Chondrocyte (in vitro differentiated cells): ENCODE data around the gene WEE2. TPM values are rescaled to one million over a fixed set of nuclear protein-coding genes. Genes with fewer than 3 reads are reported as not detected.
"Not testable (repeated sequence)": the region's sequence is repeated elsewhere in the genome, so short reads cannot be mapped to it uniquely, and the experiment has no call there.

ENCODE experiments used
- DNase-seq: peaks from one replicate; pipeline ENCODE4 v3.0.0; 2021; ENCODE audit warnings: mixed read lengths, low spot score
- H3K27ac Mint-ChIP-seq: one replicate; pipeline ENCODE4 v1.8.0; 2021; ENCODE audit warnings: mild to moderate bottlenecking, moderate library complexity, mixed read lengths; ENCODE audit not compliant: unreplicated experiment
- H3K27me3 Mint-ChIP-seq: 2 replicates; pipeline ENCODE4 v1.8.0; 2021; ENCODE audit warnings: low read depth, mixed read lengths
- H3K36me3 Mint-ChIP-seq: 2 replicates; pipeline ENCODE4 v1.8.0; 2021; ENCODE audit warnings: low read depth, mixed read lengths
- H3K4me1 Mint-ChIP-seq: 2 replicates; pipeline ENCODE4 v1.8.0; 2021; ENCODE audit warnings: low read depth, mild to moderate bottlenecking, mixed read lengths
- H3K4me3 Mint-ChIP-seq: one replicate; pipeline ENCODE4 v1.8.0; 2021; ENCODE audit warnings: mild to moderate bottlenecking, moderate library complexity, mixed read lengths; ENCODE audit not compliant: unreplicated experiment
- H3K9me3 Mint-ChIP-seq: 2 replicates; pipeline ENCODE4 v1.8.0; 2021; ENCODE audit warnings: low read depth, mixed read lengths
- CTCF ChIP-seq: fragments of 200-600 bp; sonication (generic); IDR thresholded peaks from 2 replicates; pipeline ENCODE4 v1.5.0; 2021; ENCODE audit warnings: antibody characterized with exemption, mild to moderate bottlenecking, moderate library complexity
- total RNA-seq: library from RNA; stranded (reverse); gene quantifications from 3 replicates; pipeline ENCODE4 v1.2.1, GENCODE V29; 2021

Gene WEE2
- total RNA-seq, 1 donor from 2014 or later = not detected

DNA sequence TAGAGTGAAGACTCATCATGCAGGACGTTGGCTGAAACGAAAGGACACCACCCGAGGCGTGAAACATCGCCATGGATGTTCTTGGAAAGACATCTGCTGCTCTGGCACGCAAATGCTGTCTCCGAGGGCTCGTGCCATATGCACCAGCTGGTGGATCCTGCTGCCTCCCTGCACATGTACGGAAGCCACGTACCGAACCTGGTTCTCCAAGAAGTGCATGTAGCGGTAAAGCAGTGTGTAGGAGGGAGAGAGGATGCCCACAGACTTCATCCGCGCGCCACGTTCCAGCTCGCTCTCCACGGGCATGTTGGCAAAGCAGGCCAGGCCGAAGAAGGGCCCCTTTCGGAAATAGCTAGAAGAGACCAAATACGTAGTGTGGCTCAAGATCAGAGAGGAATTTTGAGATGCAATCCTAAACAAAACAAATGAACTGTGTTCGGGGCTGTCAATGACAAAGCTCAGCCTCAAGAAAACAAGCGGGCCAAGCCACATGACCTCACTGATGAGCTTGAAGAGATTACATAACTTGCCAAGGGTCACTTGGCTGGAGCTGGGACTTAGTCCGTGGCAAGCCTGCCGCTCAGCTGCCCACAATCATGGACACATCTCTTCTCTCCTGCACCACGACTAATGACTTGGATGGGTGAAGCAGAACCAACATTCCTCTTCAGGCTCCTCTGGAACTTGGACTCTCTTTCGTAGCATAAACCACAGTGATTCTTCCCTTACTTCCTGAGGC lies 22.7 kb upstream of the WEE2 start:
- Mint-ChIP-seq H3K4me3 (no peak overlapping the region), H3K4me1 (peaks cover 10% of the 10 kb centered on the region), H3K9me3 (no peaks in the 10 kb centered on the region), H3K27me3 (no peaks in the 10 kb centered on the region), H3K36me3 (peaks cover 16% of the 10 kb centered on the region), H3K27ac (no peak overlapping the region)
- DNase-seq = no peak
- TF ChIP-seq CTCF = no peak

DNA sequence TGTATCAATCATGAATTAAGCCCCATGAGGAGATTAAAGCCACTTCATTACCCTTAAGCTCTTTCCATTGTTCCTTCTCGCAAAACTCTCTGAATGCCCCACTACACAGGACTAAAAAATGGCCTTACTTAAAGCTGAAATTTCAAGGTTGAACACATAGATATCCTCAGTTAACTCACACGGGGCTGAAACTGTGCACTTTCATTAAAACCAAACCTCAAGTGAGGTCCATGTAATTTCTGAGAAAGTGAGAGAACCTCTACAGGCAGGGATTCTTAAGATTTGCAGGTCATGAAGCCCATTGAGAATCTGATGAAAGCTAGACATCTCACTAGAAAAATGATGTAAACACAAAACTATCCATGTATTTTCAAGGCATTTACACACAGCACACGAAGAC lies 22.1 kb upstream of the WEE2 start:
- H3K4me3 Mint-ChIP-seq = no peak overlapping the region

GRCh38 chr7:141686670-141687069 lies 21.5 kb upstream of the WEE2 start:
- DNase-seq = no peak

More for the DNA sequence above, 22.1 kb upstream of the WEE2 start:
- no peak overlapping the region for H3K27ac Mint-ChIP-seq
- TF ChIP-seq CTCF = no peak
- H3K27me3 Mint-ChIP-seq = no peaks in the 10 kb centered on the region
- peaks cover 10% of the 10 kb centered on the region for H3K4me1 Mint-ChIP-seq
- no peaks in the 10 kb centered on the region for H3K9me3 Mint-ChIP-seq
- H3K36me3 Mint-ChIP-seq = peaks cover 13% of the 10 kb centered on the region
- DNase-seq = no peak

GRCh38 chr7:141688043-141688442 lies 20.1 kb upstream of the WEE2 start:
- Mint-ChIP-seq H3K27me3 (no peaks in the 10 kb centered on the region), H3K4me3 (no peak overlapping the region), H3K27ac (no peak overlapping the region), H3K9me3 (no peaks in the 10 kb centered on the region), H3K36me3 (peaks cover 7% of the 10 kb centered on the region), H3K4me1 (peaks cover 10% of the 10 kb centered on the region)
- no peak for DNase-seq
- no peak for TF ChIP-seq CTCF

More at GRCh38 chr7:141686670-141687069, 21.5 kb upstream of the WEE2 start:
- Mint-ChIP-seq H3K27me3 (no peaks in the 10 kb centered on the region), H3K36me3 (peaks cover 13% of the 10 kb centered on the region), H3K4me1 (peaks cover 10% of the 10 kb centered on the region), H3K27ac (no peak overlapping the region), H3K9me3 (no peaks in the 10 kb centered on the region), H3K4me3 (no peak overlapping the region)
- no peak for TF ChIP-seq CTCF

DNA sequence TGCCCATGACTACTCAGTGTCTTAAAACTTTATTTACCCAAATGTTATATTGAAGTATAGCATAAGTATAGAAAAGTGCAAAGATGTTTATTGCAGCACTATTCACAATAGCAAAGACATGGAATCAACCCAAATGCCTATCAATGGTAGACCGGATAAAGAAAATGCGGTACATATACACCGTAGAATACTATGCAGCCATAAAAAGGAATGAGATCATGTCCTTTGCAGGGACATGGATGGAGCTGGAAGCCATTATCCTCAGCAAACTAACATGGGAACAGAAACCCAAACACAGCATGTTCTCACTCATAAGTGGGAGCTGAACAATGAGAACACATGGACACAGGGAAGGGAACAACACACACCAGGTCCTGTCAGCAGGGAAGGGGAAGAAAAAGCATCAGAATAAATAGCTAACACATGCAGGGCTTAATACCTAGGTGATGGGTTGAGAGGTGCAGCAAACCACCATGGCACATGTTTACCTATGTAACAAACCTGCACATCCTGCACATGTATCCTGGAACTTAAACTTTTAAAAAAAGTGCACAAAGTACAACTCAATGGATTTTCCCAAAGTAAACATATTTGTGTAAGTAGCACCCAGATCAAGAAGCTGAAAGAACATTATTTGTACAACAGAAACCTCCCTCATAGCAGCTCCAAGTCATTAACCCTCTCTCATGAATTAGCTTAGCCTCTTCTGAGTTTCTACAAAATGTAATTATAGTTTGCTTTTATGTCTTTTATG lies 18.9 kb upstream of the WEE2 start:
- not testable (repeated sequence) for H3K4me3 Mint-ChIP-seq, DNase-seq, H3K9me3 Mint-ChIP-seq, H3K27me3 Mint-ChIP-seq, H3K36me3 Mint-ChIP-seq, H3K27ac Mint-ChIP-seq
- H3K4me1 Mint-ChIP-seq = peaks cover 10% of the 10 kb centered on the region
